GM12878 (cell line): Measurements from ENCODE around the gene EVI5L. TPM values are rescaled to one million over a fixed set of nuclear protein-coding genes. Genes with fewer than 3 reads are reported as not detected.

ENCODE experiments used
- ATAC-seq: fragments of 200-7000 bp; cut with Tn5 transposase; 3 replicates; pipeline ENCODE4 v1.9.1; 2020; ENCODE audit warnings: mild to moderate bottlenecking, moderate library complexity
- BruUV-seq: library from RNA; stranded (reverse); fragments of 400-500 nt; replicated peaks from 2 replicates; lab custom pipeline; 2021; lab: Mats Ljungman, UMichigan
- CTCF ChIA-PET: fragments of 300-600 bp; sonication (Branson Sonifier 250); formaldehyde crosslinking; extraction: SDS; loops from one replicate; lab custom pipeline; 2021; ENCODE audit warnings: inconsistent platforms; lab: Yijun Ruan, JAX
- POLR2A ChIA-PET: fragments of 350-600 bp; formaldehyde crosslinking; extraction: SDS; loops from one replicate; lab custom pipeline; 2021; ENCODE audit warnings: inconsistent platforms; lab: Charles Lee
- RAD21 ChIA-PET: fragments of 300-600 bp; sonication (Branson Sonifier 250); formaldehyde crosslinking; loops from one replicate; lab custom pipeline; 2023; ENCODE audit warnings: antibody characterized with exemption; ENCODE audit not compliant: unreplicated experiment; lab: Charles Lee
- SMC1A ChIA-PET: fragments of 300-600 bp; sonication (Branson Sonifier 250); formaldehyde crosslinking; loops from one replicate; lab custom pipeline; 2023; ENCODE audit not compliant: unreplicated experiment, uncharacterized antibody; lab: Charles Lee
- DNase-seq: peaks from one replicate; pipeline ENCODE4 v3.0.0-alpha.2; 2011; ENCODE audit warnings: low read depth, low spot score
- FAIRE-seq: peaks from 3 replicates; lab custom pipeline; 2011; peaks lifted over from hg19 to GRCh38; lab: Jason Lieb, UNC
- H2AFZ ChIP-seq: 2 replicates; pipeline ENCODE4 v1.6.0; 2011; ENCODE audit warnings: low read depth, low read length, control low read depth; ENCODE audit not compliant: control insufficient read depth
- H3K27ac ChIP-seq: 2 replicates; pipeline ENCODE4 v1.5.1; 2011; ENCODE audit warnings: control low read depth; ENCODE audit not compliant: control insufficient read depth, insufficient read depth
- H3K27me3 ChIP-seq, 2 experiments: replicated peaks in 1 of 2; 2 replicates each; pipeline versions ENCODE4 v1.6.0 to v1.6.1; 2011; ENCODE audit warnings: low read length in 1 of 2; ENCODE audit not compliant: control insufficient read depth in 2 of 2, insufficient read depth in 2 of 2
- H3K36me3 ChIP-seq, 2 experiments: 2 replicates each; pipeline ENCODE4 v1.5.1; 2011; ENCODE audit warnings: low read length in 1 of 2; ENCODE audit not compliant: control insufficient read depth in 2 of 2, insufficient read depth in 2 of 2
- H3K4me1 ChIP-seq: 2 replicates; pipeline ENCODE4 v1.6.1; 2011; ENCODE audit warnings: mild to moderate bottlenecking, low read length, moderate library complexity, mixed read lengths; ENCODE audit not compliant: control insufficient read depth, insufficient read depth
- H3K4me2 ChIP-seq: 2 replicates; pipeline ENCODE4 v1.6.0; 2011; ENCODE audit warnings: control low read depth; ENCODE audit not compliant: control insufficient read depth, insufficient read depth
- H3K4me3 ChIP-seq: fragments of 200-600 bp; sonication (generic); 2 replicates; pipeline ENCODE4 v1.5.1; 2016
- H3K79me2 ChIP-seq: 2 replicates; pipeline ENCODE4 v1.6.0; 2011; ENCODE audit warnings: low read length; ENCODE audit not compliant: control insufficient read depth, insufficient read depth
- H3K9ac ChIP-seq: 2 replicates; pipeline ENCODE4 v1.8.0; 2011; ENCODE audit warnings: low read length, control low read depth, mixed read lengths; ENCODE audit not compliant: control insufficient read depth, insufficient read depth
- H3K9me3 ChIP-seq: replicated peaks from 3 replicates; pipeline ENCODE4 v1.5.1; 2011; ENCODE audit warnings: mild to moderate bottlenecking, low read length; ENCODE audit not compliant: control insufficient read depth, insufficient read depth
- H4K20me1 ChIP-seq: 2 replicates; pipeline ENCODE4 v1.6.0; 2011; ENCODE audit not compliant: control insufficient read depth, insufficient read depth
- KLF5 ChIP-seq: fragments of 450-650 bp; IDR thresholded peaks from 2 replicates; pipeline ENCODE4 v1.6.1; 2014; ENCODE audit warnings: mild to moderate bottlenecking; ENCODE audit not compliant: partially characterized antibody
- MTA2 ChIP-seq: fragments of 450-650 bp; IDR thresholded peaks from 2 replicates; pipeline ENCODE4 v1.6.1; 2016; ENCODE audit warnings: low read depth, mild to moderate bottlenecking, moderate library complexity
- MYC ChIP-seq: IDR thresholded peaks from 2 replicates; pipeline ENCODE4 v1.6.1; 2011; ENCODE audit warnings: mild to moderate bottlenecking, low read length, moderate library complexity, inconsistent platforms; ENCODE audit not compliant: insufficient read depth, insufficient replicate concordance, insufficient read length, severe bottlenecking
- POLR2AphosphoS5 ChIP-seq: IDR thresholded peaks from 2 replicates; pipeline ENCODE4 v1.6.1; 2011; ENCODE audit warnings: mild to moderate bottlenecking, low read length, inconsistent platforms
- RAD21 ChIP-seq: IDR thresholded peaks from 2 replicates; pipeline ENCODE4 v1.6.1; 2011; ENCODE audit warnings: mild to moderate bottlenecking, low read depth, low read length, moderate library complexity; ENCODE audit not compliant: insufficient read depth
- RB1 ChIP-seq: fragments of 450-650 bp; formaldehyde crosslinking; IDR thresholded peaks from 2 replicates; pipeline ENCODE4 v1.6.1; 2017; ENCODE audit warnings: mild to moderate bottlenecking, borderline replicate concordance
- ZNF622 ChIP-seq: fragments of 450-650 bp; IDR thresholded peaks from 2 replicates; pipeline ENCODE4 v1.6.1; 2017; ENCODE audit warnings: mild to moderate bottlenecking, inconsistent platforms
- WGBS: methylation state at CpG from one replicate; pipeline ENCODE4 v1.1.6; 2016; ENCODE audit warnings: low lambda C conversion rate; ENCODE audit not compliant: insufficient replicate concordance, insufficient coverage; ENCODE audit errors: missing lambda C conversion rate; 5-methylcytosine and 5-hydroxymethylcytosine counted together
- in situ Hi-C: fragments of 300-500 bp; cut with MboI; formaldehyde crosslinking; loops from 9 replicates; pipeline ENCODE4 v1.14.3; 2018; ENCODE audit warnings: mixed read lengths
- intact Hi-C: fragments of 100-400 bp; cut with micrococcal nuclease; formaldehyde crosslinking; loops from one replicate; pipeline ENCODE4 v1.14.2; 2022; ENCODE audit not compliant: unreplicated experiment
- polyA plus RNA-seq, 11 experiments: library from polyadenylated mRNA; depleted of rRNA in 4 of 11; unstranded in 6 of 11; stranded (reverse) in 5 of 11; fragments of >200 nt; fragmentation: Nextera tagmentation in 4 of 11; fragmentation: Illumina TruSeq in 1 of 11; extraction: Ambion mirVana in 4 of 11; extraction: Trizol in 1 of 11; gene quantifications; 1 replicate in 1 of 11; 2 replicates in 10 of 11; pipeline versions ENCODE4 v1.2.1 to v1.2.3, GENCODE V29; 2011 to 2016; ENCODE audit warnings: inconsistent platforms in 2 of 11, missing spikeins in 2 of 11, low read depth in 1 of 11
- total RNA-seq, 4 experiments: library from RNA; depleted of rRNA in 3 of 4; stranded (reverse); fragments of >200 nt in 3 of 4; fragmentation: Illumina TruSeq in 1 of 4; extraction: Trizol in 1 of 4; gene quantifications; 2 replicates each; pipeline versions ENCODE4 v1.2.1 to v1.2.3, GENCODE V29; 2013 to 2021
- TF ChIP-seq, protein P1 (sequence below): fragments of 450-650 bp; IDR thresholded peaks from 2 replicates; pipeline ENCODE4 v1.6.1; 2018; ENCODE audit warnings: mild to moderate bottlenecking, low read depth, moderate library complexity; ENCODE audit not compliant: partially characterized antibody

EVI5L gene
- total and polyA plus RNA-seq, 10 of the 15 experiments (the other 5 are each of a cell fraction or from before 2014, with no cell fraction given): 0.23 to 13.8 (median 5.0) TPM

DNA sequence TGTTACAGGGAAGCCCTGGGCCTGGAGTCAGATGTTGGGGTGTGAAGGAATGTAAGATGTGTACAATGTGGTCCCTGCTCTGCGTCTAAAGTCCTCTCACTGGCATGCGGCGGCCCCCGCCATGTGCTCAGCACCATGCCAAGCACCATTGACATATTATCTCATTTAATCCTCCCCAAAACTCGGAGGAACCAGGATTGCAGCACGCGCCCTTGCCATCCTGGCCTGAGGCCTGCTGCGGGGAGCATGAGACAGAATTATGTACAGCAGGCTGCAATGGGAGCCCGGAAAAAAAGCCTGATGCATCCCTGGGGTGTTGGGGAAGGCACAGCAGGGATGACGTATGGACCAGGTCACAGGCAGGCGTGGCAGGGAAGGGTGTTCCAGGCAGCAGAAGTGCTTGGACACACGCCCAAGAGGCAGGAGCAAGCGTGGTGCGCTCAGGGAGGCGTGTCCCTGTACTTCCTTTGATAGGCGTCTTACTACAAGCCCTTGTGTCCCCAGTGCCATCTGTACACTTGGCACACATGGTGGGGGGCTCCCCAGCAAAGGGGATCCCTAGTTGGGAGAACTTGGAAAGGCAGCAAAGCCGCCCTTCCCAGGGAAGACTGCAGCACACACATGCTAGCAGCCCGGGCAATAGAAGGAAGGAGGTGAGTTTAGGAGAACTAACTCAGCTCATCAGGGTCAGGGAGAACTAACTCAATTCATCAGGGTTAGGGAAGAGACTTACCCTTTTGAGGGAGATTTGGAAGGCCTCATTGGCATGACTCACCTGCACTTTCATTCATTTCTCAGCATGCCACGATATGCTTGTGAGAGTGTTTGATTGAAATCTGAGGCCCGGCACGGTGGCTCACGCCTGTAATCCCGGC is 3.4 kb downstream of the EVI5L start:
- Histone ChIP-seq H3K79me2 (no peaks in the 10 kb centered on the region), H3K4me3 (no peak overlapping the region), H2AFZ (no peak overlapping the region), H3K9ac (no peak overlapping the region), H3K27me3 (no peaks in the 10 kb centered on the region), H3K9me3 (no peaks in the 10 kb centered on the region; the same call in 2 of the 3 replicates), H3K36me3 (no peaks in the 10 kb centered on the region), H3K4me2 (no peak overlapping the region), H3K27ac (no peak overlapping the region), H4K20me1 (no peaks in the 10 kb centered on the region), H3K4me1 (peaks cover 6% of the 10 kb centered on the region)
- TF ChIP-seq ZNF622 (no peak), MYC (no peak), KLF5 (no peak), RAD21 (no peak), RB1 (no peak), MTA2 (no peak), POLR2AphosphoS5 (no peak)
- TF ChIP-seq, protein P1, sequence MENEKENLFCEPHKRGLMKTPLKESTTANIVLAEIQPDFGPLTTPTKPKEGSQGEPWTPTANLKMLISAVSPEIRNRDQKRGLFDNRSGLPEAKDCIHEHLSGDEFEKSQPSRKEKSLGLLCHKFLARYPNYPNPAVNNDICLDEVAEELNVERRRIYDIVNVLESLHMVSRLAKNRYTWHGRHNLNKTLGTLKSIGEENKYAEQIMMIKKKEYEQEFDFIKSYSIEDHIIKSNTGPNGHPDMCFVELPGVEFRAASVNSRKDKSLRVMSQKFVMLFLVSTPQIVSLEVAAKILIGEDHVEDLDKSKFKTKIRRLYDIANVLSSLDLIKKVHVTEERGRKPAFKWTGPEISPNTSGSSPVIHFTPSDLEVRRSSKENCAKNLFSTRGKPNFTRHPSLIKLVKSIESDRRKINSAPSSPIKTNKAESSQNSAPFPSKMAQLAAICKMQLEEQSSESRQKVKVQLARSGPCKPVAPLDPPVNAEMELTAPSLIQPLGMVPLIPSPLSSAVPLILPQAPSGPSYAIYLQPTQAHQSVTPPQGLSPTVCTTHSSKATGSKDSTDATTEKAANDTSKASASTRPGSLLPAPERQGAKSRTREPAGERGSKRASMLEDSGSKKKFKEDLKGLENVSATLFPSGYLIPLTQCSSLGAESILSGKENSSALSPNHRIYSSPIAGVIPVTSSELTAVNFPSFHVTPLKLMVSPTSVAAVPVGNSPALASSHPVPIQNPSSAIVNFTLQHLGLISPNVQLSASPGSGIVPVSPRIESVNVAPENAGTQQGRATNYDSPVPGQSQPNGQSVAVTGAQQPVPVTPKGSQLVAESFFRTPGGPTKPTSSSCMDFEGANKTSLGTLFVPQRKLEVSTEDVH: no peak
- 76% methylated on average over 23 of the region's 23 CpGs for WGBS
- BruUV-seq: no TSS peak
- POLR2A ChIA-PET: no interaction called here
- FAIRE-seq (no peak), DNase-seq (no peak), ATAC-seq (no peak)
- RAD21 ChIA-PET: no interaction called here
- SMC1A ChIA-PET: interaction anchor here (0.6 kb wide), 1 partner anchor 37 kb away, joined by 3 read pairs; no protein-coding TSS in a partner anchor
- CTCF ChIA-PET: no interaction called here
- in situ Hi-C loops: no loop called here
- intact Hi-C loops: no loop called here
